Neural cell (in vitro differentiated cells): Measurements from ENCODE around the gene MPHOSPH8.

Experiments used
- EP300 ChIP-seq: fragments of 450-650 bp; conservative IDR thresholded peaks from 2 replicates; pipeline ENCODE4 v1.6.1; 2014; ENCODE audit warnings: antibody characterized with exemption, mild to moderate bottlenecking, moderate library complexity; ENCODE audit not compliant: poor library complexity, severe bottlenecking
- EZH2 ChIP-seq: fragments of 200-600, 300-800 bp; shearing (Covaris generic), sonication (generic); IDR thresholded peaks from 2 replicates; pipeline ENCODE4 v1.6.1; 2014; ENCODE audit warnings: antibody characterized with exemption, low read length, borderline replicate concordance, mild to moderate bottlenecking; ENCODE audit not compliant: insufficient read depth, poor library complexity, severe bottlenecking
- MXI1 ChIP-seq: fragments of 450-650 bp; conservative IDR thresholded peaks from 2 replicates; pipeline ENCODE4 v1.6.1; 2014; ENCODE audit warnings: antibody characterized with exemption, mild to moderate bottlenecking; ENCODE audit not compliant: poor library complexity, severe bottlenecking
- POLR2AphosphoS5 ChIP-seq: IDR thresholded peaks from 2 replicates; pipeline ENCODE4 v1.6.1; 2012
- RAD21 ChIP-seq: fragments of 450-650 bp; conservative IDR thresholded peaks from 2 replicates; pipeline ENCODE4 v1.6.1; 2014; ENCODE audit warnings: antibody characterized with exemption, mild to moderate bottlenecking, moderate library complexity
- SMC3 ChIP-seq: fragments of 450-650 bp; conservative IDR thresholded peaks from 2 replicates; pipeline ENCODE4 v1.6.1; 2014; ENCODE audit warnings: antibody characterized with exemption, mild to moderate bottlenecking, moderate library complexity; ENCODE audit not compliant: poor library complexity
- TAF1 ChIP-seq: IDR thresholded peaks from 2 replicates; pipeline ENCODE4 v1.6.1; 2012; ENCODE audit warnings: low read depth
- TF ChIP-seq, protein P1 (sequence below): fragments of 450-650 bp; IDR thresholded peaks from 2 replicates; pipeline ENCODE4 v1.5.1; 2014; ENCODE audit warnings: antibody characterized with exemption, mild to moderate bottlenecking, moderate library complexity; ENCODE audit not compliant: poor library complexity, severe bottlenecking
- TF ChIP-seq, protein P2 (sequence below): IDR thresholded peaks from 2 replicates; pipeline ENCODE4 v1.6.1; 2012; ENCODE audit warnings: borderline replicate concordance

GRCh38 chr13:19672990-19673389, 39.5 kb downstream of the MPHOSPH8 start:
- TF ChIP-seq SMC3 (no peak), EZH2 (no peak), EP300 (no peak), TAF1 (no peak), POLR2AphosphoS5 (no peak), RAD21 (no peak), MXI1 (no peak)
- TF ChIP-seq, protein P1, sequence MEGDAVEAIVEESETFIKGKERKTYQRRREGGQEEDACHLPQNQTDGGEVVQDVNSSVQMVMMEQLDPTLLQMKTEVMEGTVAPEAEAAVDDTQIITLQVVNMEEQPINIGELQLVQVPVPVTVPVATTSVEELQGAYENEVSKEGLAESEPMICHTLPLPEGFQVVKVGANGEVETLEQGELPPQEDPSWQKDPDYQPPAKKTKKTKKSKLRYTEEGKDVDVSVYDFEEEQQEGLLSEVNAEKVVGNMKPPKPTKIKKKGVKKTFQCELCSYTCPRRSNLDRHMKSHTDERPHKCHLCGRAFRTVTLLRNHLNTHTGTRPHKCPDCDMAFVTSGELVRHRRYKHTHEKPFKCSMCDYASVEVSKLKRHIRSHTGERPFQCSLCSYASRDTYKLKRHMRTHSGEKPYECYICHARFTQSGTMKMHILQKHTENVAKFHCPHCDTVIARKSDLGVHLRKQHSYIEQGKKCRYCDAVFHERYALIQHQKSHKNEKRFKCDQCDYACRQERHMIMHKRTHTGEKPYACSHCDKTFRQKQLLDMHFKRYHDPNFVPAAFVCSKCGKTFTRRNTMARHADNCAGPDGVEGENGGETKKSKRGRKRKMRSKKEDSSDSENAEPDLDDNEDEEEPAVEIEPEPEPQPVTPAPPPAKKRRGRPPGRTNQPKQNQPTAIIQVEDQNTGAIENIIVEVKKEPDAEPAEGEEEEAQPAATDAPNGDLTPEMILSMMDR, result no peak
- TF ChIP-seq, protein P2, sequence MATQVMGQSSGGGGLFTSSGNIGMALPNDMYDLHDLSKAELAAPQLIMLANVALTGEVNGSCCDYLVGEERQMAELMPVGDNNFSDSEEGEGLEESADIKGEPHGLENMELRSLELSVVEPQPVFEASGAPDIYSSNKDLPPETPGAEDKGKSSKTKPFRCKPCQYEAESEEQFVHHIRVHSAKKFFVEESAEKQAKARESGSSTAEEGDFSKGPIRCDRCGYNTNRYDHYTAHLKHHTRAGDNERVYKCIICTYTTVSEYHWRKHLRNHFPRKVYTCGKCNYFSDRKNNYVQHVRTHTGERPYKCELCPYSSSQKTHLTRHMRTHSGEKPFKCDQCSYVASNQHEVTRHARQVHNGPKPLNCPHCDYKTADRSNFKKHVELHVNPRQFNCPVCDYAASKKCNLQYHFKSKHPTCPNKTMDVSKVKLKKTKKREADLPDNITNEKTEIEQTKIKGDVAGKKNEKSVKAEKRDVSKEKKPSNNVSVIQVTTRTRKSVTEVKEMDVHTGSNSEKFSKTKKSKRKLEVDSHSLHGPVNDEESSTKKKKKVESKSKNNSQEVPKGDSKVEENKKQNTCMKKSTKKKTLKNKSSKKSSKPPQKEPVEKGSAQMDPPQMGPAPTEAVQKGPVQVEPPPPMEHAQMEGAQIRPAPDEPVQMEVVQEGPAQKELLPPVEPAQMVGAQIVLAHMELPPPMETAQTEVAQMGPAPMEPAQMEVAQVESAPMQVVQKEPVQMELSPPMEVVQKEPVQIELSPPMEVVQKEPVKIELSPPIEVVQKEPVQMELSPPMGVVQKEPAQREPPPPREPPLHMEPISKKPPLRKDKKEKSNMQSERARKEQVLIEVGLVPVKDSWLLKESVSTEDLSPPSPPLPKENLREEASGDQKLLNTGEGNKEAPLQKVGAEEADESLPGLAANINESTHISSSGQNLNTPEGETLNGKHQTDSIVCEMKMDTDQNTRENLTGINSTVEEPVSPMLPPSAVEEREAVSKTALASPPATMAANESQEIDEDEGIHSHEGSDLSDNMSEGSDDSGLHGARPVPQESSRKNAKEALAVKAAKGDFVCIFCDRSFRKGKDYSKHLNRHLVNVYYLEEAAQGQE, result no peak
